HG02885 (cell line): ENCODE data around the gene ZNF497.

Experiments
- ATAC-seq: cut with Tn5 transposase; IDR thresholded peaks from one replicate; pipeline ENCODE4 v1.9.1; 2021; ENCODE audit warnings: mild to moderate bottlenecking; ENCODE audit not compliant: unreplicated experiment, poor library complexity

The ZNF497 gene

GRCh38 chr19:58372311-58373133, 10.0 kb upstream of the ZNF497 start:
- no peak for ATAC-seq

- no peak for ATAC-seq
These were observed 6.2 kb upstream of the ZNF497 start for GRCh38 chr19:58368561-58369360.

- no peak for ATAC-seq
These were observed 5.3 kb upstream of the ZNF497 start for GRCh38 chr19:58367698-58368454.

GRCh38 chr19:58366585-58367430, 4.3 kb upstream of the ZNF497 start:
- ATAC-seq: no peak

GRCh38 chr19:58364146-58364545, 1.6 kb upstream of the ZNF497 start:
- ATAC-seq: no peak

GRCh38 chr19:58361900-58362271, 665 bp downstream of the ZNF497 start:
- ATAC-seq: no peak

- no peak for ATAC-seq
These were observed 4.9 kb downstream of the ZNF497 start for GRCh38 chr19:58357481-58358145.

- ATAC-seq: no peak
These were observed 5.6 kb downstream of the ZNF497 start for GRCh38 chr19:58356766-58357480.

GRCh38 chr19:58355908-58356765, 6.4 kb downstream of the ZNF497 start:
- no peak for ATAC-seq

- ATAC-seq: no peak
These were observed 7.2 kb downstream of the ZNF497 start for GRCh38 chr19:58355215-58355796.

- ATAC-seq: no peak
These were observed 8.0 kb downstream of the ZNF497 start for GRCh38 chr19:58354478-58355030.

GRCh38 chr19:58353717-58354477, 8.7 kb downstream of the ZNF497 start:
- no peak for ATAC-seq

GRCh38 chr19:58352760-58353671, 9.5 kb downstream of the ZNF497 start, which contains the start of gene A1BG:
Gene A1BG, minus strand, starts transcription at chr19:58353492. Its CDS starts 55 bp downstream, at chr19:58353437.
- ATAC-seq: no peak

GRCh38 chr19:58351990-58352755, 10.4 kb downstream of the ZNF497 start:
- no peak for ATAC-seq

GRCh38 chr19:58351558-58351878, 11.0 kb downstream of the ZNF497 start:
- ATAC-seq: no peak
